Activated CD4-positive, alpha-beta T cell treated with anti-CD3 and anti-CD28 coated beads, Interleukin-2, amount 10 ng/mL, durations not matched to agents 7 days and 5 days (primary cell): ENCODE data around the gene NOS1AP. TPM values are rescaled to one million over a fixed set of nuclear protein-coding genes. Genes with fewer than 3 reads are reported as not detected.
"Not testable (repeated sequence)": the region's sequence is repeated elsewhere in the genome, so short reads cannot be mapped to it uniquely, and the experiment has no call there.

Experiments used
- CTCF ChIA-PET: fragments of 350-600 bp; sonication (Branson Sonifier 250); formaldehyde crosslinking; loops from one replicate; lab custom pipeline; 2021; ENCODE audit warnings: antibody characterized with exemption; lab: Charles Lee
- POLR2A ChIA-PET: fragments of 350-600 bp; sonication (Branson Sonifier 250); formaldehyde crosslinking; loops from one replicate; lab custom pipeline; 2021; ENCODE audit warnings: antibody characterized with exemption; lab: Charles Lee
- DNase-seq: peaks from one replicate; pipeline ENCODE4 v3.0.0-alpha.2; 2020
- H3K27ac Mint-ChIP-seq: one replicate; pipeline ENCODE4 v1.8.0; 2021; ENCODE audit warnings: mild to moderate bottlenecking, moderate library complexity, mixed read lengths
- H3K27me3 Mint-ChIP-seq: one replicate; pipeline ENCODE4 v1.8.0; 2021; ENCODE audit warnings: mixed read lengths
- H3K36me3 Mint-ChIP-seq: one replicate; pipeline ENCODE4 v1.8.0; 2021; ENCODE audit warnings: low read depth, mixed read lengths
- H3K4me1 Mint-ChIP-seq: one replicate; pipeline ENCODE4 v1.8.0; 2021; ENCODE audit warnings: mixed read lengths
- H3K4me3 Mint-ChIP-seq: one replicate; pipeline ENCODE4 v1.8.0; 2021; ENCODE audit warnings: mild to moderate bottlenecking, moderate library complexity, mixed read lengths
- H3K9me3 Mint-ChIP-seq: one replicate; pipeline ENCODE4 v1.8.0; 2021; ENCODE audit warnings: mixed read lengths
- total RNA-seq, 2 experiments: library from RNA; stranded (reverse); gene quantifications; one replicate each; pipeline ENCODE4 v1.2.3, GENCODE V29; 2021

Gene NOS1AP
- total RNA-seq, 2 experiments from 2014 or later: 0.06 TPM; not detected in 1

DNA sequence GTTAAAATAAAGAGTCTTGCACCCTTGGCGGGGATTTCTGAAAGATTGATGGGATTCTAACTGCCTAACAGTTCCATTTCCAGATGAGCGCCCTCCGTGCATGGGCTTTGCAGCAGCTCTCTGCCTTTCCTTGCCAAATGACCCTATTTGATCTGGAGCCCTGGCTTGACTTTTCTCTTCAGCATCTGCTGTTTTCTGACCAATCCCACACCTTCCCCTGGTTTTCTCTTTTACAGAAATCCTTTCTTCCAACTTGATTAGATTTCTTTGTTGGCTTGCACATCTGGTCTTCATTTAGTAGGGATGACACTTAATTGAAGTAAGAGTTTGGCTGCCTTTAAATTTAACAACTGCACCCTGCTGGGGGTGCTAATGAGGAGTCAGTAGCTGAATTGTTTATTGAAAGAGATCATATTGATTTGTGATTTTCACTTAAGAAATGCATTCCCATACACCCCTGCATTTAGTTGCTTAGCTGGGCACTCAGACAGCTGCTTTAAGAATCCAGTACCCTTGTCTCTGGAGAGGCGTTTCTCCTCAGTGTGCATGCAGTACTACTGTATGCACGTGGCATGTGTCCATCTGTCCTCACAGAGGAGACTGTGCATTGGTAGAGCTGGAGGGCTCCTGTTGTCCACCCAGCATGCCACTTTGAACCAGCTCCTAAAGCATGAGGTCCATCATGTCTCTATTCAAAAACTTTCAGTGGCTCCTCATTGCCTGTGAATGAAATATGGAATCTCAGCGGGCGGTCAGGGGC lies 99.7 kb downstream of the NOS1AP start:
- POLR2A ChIA-PET: no interaction called here
- CTCF ChIA-PET: interaction anchor here (0.7 to 1.3 kb wide), 3 partner anchors 10 to 725 kb away, joined by 3 to 4 read pairs (median 3); no protein-coding TSS in a partner anchor
- DNase-seq: no peak
- Mint-ChIP-seq H3K4me1 (no peaks in the 10 kb centered on the region), H3K9me3 (no peaks in the 10 kb centered on the region), H3K4me3 (no peak overlapping the region), H3K27me3 (peaks cover 13% of the 10 kb centered on the region), H3K27ac (no peak overlapping the region), H3K36me3 (no peaks in the 10 kb centered on the region)

DNA sequence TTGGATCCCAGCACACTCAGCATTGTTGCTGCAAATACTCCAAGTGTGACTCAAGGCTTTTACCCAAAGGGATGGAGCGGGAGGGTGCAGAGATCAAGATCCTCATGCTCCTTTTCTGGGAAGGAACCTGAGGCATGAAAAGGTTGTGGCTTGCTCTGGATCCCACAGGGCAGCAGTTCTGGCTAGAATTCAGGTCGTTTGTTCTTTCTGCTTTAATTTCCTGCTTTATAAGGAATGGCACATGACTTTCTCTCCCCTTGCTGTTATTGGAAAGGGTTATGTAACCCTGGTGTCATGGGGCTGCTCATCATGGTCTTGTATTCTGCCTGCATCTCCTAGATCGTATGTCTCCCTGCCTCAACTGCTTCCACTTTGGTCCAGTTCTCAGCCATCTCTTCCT lies 101.6 kb downstream of the NOS1AP start:
- POLR2A ChIA-PET: no interaction called here
- H3K36me3 Mint-ChIP-seq: no peaks in the 10 kb centered on the region
- H3K9me3 Mint-ChIP-seq: no peaks in the 10 kb centered on the region
- H3K27me3 Mint-ChIP-seq: peaks cover 7% of the 10 kb centered on the region
- CTCF ChIA-PET: no interaction called here
- no peak overlapping the region for H3K27ac Mint-ChIP-seq
- no peak overlapping the region for H3K4me3 Mint-ChIP-seq
- H3K4me1 Mint-ChIP-seq: no peaks in the 10 kb centered on the region
- DNase-seq: no peak

DNA sequence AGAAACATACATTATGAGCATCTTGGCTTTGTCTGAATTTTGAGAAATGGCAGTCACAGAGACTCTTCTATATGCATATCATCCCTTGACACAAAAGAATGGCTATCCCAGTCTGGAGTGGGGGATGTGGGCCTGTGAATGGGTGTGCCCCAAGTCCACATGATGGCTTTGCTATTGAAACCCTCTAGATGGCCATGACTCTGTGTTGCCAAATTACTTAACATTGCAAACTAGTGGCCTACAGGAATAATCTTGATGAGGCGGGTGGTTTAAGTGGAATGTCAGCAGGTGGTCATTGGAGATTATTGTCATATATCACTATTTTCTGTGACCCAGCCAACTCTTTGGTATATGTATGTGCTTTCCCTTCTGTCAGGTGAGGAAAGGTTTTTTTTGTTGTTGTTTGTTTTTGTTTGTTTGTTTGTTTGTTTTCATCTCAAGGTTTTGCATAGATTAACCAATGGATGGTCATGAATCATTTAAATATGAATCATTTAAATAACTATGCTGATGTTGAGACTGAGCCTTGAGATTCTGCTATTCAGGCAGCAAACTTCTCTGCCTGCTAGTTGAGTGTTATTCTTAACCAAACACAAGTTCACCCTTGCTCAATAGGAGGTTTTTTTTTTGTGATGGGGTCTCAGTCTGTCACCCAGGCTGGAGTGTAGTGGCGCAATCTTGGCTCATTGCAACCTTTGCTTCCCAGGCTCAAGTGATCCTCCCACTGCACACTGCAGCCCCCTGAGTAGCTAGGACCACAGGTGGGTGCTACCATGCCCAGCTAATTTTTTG lies 103.0 kb downstream of the NOS1AP start:
- ChIA-PET CTCF (no interaction called here), POLR2A (no interaction called here)
- Mint-ChIP-seq H3K27ac (no peak overlapping the region), H3K9me3 (no peaks in the 10 kb centered on the region), H3K4me1 (no peaks in the 10 kb centered on the region), H3K36me3 (no peaks in the 10 kb centered on the region), H3K27me3 (peaks cover 5% of the 10 kb centered on the region), H3K4me3 (no peak overlapping the region)
- DNase-seq: no peak

DNA sequence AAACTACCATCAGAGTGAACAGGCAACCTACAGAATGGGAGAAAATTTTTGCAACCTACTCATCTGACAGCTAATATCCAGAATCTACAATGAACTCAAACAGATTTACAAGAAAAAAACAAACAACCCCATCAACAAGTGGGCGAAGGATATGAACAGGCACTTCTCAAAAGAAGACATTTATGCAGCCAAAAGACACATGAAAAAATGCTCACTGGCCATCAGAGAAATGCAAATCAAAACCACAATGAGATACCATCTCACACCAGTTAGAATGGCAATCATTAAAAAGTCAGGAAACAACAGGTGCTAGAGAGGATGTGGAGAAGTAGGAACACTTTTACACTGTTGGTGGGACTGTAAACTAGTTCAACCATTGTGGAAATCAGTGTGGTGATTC lies 104.1 kb downstream of the NOS1AP start:
- CTCF ChIA-PET, H3K27me3 Mint-ChIP-seq, POLR2A ChIA-PET, H3K9me3 Mint-ChIP-seq, DNase-seq, H3K36me3 Mint-ChIP-seq, H3K4me3 Mint-ChIP-seq, H3K4me1 Mint-ChIP-seq, H3K27ac Mint-ChIP-seq: not testable (repeated sequence)

DNA sequence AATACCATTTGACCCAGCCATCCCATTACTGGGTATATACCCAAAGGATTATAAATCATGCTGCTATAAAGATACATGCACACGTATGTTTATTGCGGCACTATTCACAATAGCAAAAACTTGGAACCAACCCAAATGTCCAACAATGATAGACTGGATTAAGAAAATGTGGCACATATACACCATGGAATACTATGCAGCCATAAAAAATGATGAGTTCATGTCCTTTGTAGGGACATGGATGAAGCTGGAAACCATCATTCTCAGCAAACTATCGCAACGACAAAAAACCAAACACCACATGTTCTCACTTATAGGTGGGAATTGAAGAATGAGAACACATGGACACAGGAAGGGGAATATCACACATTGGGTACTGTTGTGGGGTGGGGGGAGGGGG lies 104.5 kb downstream of the NOS1AP start:
- DNase-seq, H3K36me3 Mint-ChIP-seq, CTCF ChIA-PET, H3K27ac Mint-ChIP-seq, H3K27me3 Mint-ChIP-seq, POLR2A ChIA-PET, H3K9me3 Mint-ChIP-seq, H3K4me3 Mint-ChIP-seq, H3K4me1 Mint-ChIP-seq: not testable (repeated sequence)

DNA sequence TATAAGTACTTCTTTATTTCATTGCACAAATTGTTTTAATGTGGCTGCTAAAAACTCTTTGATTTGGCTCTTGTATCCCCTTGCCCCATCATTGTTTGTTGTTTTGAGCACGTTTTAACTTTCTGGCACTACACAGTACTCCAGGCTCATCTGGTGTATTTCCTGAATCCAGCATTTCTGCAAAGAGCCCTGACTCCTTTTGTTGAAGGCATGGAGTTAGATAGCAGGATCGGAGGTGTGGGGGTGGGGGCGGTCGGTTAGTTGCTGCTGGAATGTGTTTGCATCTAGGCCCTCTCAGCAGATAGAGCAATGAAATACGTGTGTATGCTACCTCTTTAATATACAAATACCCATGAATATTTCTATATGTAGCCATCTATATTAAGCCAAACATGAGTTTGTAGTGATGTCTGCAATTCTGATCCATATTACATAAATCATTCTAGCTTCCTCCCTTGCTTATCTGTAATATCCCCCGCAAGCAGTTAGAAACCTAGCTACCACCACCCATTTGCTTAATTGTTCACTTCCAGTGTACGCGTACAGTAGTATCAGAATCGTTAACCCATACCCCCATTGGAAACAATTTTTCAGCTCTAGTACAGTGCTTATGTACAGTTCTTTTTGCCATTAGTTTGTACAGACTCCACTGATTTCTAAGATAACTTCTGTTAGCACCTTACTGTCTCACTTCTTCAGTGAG lies 106.0 kb downstream of the NOS1AP start:
- POLR2A ChIA-PET: no interaction called here
- H3K4me3 Mint-ChIP-seq: no peak overlapping the region
- H3K4me1 Mint-ChIP-seq: no peaks in the 10 kb centered on the region
- peaks cover 5% of the 10 kb centered on the region for H3K27me3 Mint-ChIP-seq
- H3K9me3 Mint-ChIP-seq: no peaks in the 10 kb centered on the region
- CTCF ChIA-PET: no interaction called here
- no peak overlapping the region for H3K27ac Mint-ChIP-seq
- DNase-seq: no peak
- no peaks in the 10 kb centered on the region for H3K36me3 Mint-ChIP-seq

DNA sequence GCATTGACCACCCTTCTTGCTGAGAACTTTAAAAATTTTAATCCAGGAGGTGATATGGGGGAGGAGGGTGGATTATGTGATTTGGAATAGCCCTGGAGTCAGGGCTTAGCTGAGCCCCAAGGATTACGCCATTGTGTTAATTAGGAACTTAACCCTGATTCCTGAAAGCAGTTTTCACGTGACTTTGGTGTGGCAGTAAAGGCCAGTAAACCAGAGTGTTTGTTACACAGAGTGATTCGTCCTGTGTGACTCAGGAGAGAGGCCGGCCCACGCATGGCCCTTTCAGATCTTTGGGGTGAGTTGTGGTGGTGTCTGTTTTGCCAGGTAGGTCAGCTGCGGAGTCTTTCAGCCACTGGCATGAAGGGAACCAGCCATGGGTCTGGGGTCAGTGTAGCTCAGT lies 107.6 kb downstream of the NOS1AP start:
- POLR2A ChIA-PET: no interaction called here
- H3K4me3 Mint-ChIP-seq: no peak overlapping the region
- H3K9me3 Mint-ChIP-seq: no peaks in the 10 kb centered on the region
- H3K27me3 Mint-ChIP-seq: peaks cover 5% of the 10 kb centered on the region
- H3K36me3 Mint-ChIP-seq: no peaks in the 10 kb centered on the region
- H3K4me1 Mint-ChIP-seq: no peaks in the 10 kb centered on the region
- no peak for DNase-seq
- no peak overlapping the region for H3K27ac Mint-ChIP-seq
- CTCF ChIA-PET: no interaction called here

DNA sequence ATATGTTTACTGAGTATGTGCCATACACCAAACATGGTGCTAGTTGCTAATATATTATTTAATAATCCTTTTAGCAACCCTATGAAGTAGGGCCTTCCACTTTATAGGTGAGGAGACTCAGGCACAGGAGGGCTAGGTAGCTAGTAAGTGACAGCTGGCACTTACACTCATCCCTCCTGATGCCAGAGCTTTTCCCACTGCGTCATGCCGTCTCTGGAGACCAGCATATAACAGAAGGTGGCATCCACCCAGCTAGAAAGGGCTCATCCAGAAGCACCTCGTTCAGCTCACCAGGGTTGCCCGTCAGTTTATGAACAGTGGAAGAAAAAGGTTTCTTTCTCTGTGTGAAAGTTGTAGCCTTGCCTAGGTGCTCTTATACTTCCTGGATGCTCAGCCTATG lies 108.9 kb downstream of the NOS1AP start:
- H3K36me3 Mint-ChIP-seq: no peaks in the 10 kb centered on the region
- peaks cover 4% of the 10 kb centered on the region for H3K27me3 Mint-ChIP-seq
- no peak overlapping the region for H3K4me3 Mint-ChIP-seq
- no peaks in the 10 kb centered on the region for H3K9me3 Mint-ChIP-seq
- no peaks in the 10 kb centered on the region for H3K4me1 Mint-ChIP-seq
- POLR2A ChIA-PET: no interaction called here
- no peak overlapping the region for H3K27ac Mint-ChIP-seq
- CTCF ChIA-PET: interaction anchor here (0.6 kb wide), 1 partner anchor 309 kb away, joined by 3 read pairs; no protein-coding TSS in a partner anchor
- DNase-seq: no peak

DNA sequence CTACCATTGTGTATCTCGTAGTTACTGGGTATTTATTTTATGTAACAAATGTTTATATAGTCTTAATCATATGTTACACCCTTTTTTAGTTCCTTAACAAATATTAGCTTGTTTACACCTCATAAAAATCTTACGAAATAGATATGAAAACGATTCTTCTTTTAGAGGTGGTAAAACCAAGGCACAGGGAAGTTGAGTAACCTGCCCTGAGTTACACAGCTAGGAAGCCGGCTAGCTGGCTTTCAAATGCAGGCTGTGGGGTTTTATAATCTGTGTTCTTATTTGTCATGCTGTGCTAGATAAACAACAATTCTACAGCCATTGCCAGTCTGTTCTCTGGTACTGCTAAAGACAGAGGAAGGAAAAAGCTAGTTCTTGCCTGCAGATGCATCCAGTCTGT lies 109.6 kb downstream of the NOS1AP start:
- no peak for DNase-seq
- Mint-ChIP-seq H3K4me3 (no peak overlapping the region), H3K27me3 (peaks cover 4% of the 10 kb centered on the region), H3K9me3 (no peaks in the 10 kb centered on the region), H3K27ac (no peak overlapping the region), H3K4me1 (no peaks in the 10 kb centered on the region), H3K36me3 (no peaks in the 10 kb centered on the region)
- POLR2A ChIA-PET: no interaction called here
- CTCF ChIA-PET: no interaction called here

DNA sequence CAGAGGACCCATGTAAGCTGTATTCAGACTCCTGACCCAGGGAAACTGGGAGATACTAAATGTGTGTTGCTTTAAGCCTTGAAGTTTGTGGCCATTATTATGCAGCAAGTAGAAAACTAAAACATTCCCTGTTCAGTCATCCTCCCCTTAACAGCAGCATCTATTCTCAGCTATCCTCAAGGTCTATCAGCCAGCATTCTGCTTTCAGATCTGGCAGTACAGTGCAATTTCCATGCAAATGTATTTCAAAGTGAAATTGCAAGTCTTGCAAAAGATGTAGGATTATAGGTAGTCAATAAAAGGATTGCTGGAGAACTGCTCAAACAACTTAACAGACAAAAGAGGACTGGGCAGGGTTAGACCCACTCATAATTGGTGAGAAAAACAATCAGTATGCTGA lies 111.3 kb downstream of the NOS1AP start:
- DNase-seq: no peak
- CTCF ChIA-PET: no interaction called here
- no peak overlapping the region for H3K27ac Mint-ChIP-seq
- H3K36me3 Mint-ChIP-seq: no peaks in the 10 kb centered on the region
- no peaks in the 10 kb centered on the region for H3K4me1 Mint-ChIP-seq
- peaks cover 4% of the 10 kb centered on the region for H3K27me3 Mint-ChIP-seq
- H3K9me3 Mint-ChIP-seq: no peaks in the 10 kb centered on the region
- POLR2A ChIA-PET: no interaction called here
- H3K4me3 Mint-ChIP-seq: no peak overlapping the region

DNA sequence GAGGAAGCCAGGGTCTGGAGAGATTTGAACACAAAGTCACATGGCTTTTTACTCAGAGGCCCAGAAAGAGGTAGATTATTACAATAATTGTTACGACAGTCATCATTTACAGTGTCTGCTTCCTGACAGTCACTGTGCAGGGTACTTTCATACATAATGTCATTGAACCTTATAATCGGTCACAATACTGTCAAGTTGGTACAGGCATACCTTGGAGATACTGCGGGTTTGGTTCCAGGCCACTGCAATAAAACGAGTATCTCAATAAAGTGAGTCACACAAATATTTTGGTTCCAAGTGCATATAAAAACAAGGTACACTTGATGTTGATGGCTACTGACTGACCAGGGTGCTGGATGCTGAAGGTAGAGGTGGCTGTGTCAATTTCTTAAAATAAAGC lies 112.6 kb downstream of the NOS1AP start:
- no peaks in the 10 kb centered on the region for H3K9me3 Mint-ChIP-seq
- ChIA-PET CTCF (no interaction called here), POLR2A (no interaction called here)
- H3K27me3 Mint-ChIP-seq: peaks cover 2% of the 10 kb centered on the region
- H3K27ac Mint-ChIP-seq: no peak overlapping the region
- DNase-seq: no peak
- H3K36me3 Mint-ChIP-seq: no peaks in the 10 kb centered on the region
- H3K4me1 Mint-ChIP-seq: no peaks in the 10 kb centered on the region
- H3K4me3 Mint-ChIP-seq: no peak overlapping the region

DNA sequence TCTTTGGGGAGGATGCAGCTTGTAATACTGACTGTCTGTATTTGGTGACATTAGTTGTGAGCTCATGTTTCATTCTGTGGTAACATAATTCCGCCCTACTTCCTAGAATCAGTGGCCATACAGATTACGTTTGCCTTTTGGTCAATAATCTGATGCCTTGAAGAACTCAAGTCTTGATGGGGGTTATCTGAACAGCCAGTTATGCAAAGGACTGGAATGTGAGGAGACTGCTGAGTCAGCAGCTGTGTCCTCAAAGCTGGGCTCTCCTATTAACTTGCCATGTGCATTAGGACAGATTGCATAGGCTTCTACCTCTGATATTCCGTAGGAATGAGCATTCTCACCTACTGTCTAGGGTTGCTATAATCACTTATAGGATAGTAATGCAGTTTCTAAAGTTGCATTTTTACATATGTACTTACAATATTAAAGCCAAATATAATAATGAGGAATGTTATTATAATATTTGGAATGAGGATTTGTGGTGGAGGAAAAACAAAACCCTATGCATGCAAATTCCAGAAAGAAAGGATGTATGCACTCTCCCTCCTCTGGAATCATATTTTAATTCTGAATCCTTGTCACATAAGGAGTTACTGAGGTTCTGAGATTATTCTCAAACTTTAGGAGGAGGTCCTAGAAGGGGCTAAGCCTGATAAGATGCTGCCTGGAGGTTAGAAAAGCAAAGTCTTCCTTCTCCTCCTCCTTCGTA lies 116.0 kb downstream of the NOS1AP start:
- H3K27me3 Mint-ChIP-seq: peaks cover 7% of the 10 kb centered on the region
- no peak for DNase-seq
- H3K4me1 Mint-ChIP-seq: no peaks in the 10 kb centered on the region
- no peak overlapping the region for H3K27ac Mint-ChIP-seq
- H3K36me3 Mint-ChIP-seq: no peaks in the 10 kb centered on the region
- H3K9me3 Mint-ChIP-seq: no peaks in the 10 kb centered on the region
- ChIA-PET CTCF (no interaction called here), POLR2A (no interaction called here)
- no peak overlapping the region for H3K4me3 Mint-ChIP-seq
